GM19351 (cell line): Measurements from ENCODE around the gene RMRP.

Experiments used
- ATAC-seq: cut with Tn5 transposase; IDR thresholded peaks from one replicate; pipeline ENCODE4 v1.9.1; 2021; ENCODE audit warnings: mild to moderate bottlenecking, moderate library complexity; ENCODE audit not compliant: unreplicated experiment

The RMRP gene

GRCh38 chr9:35666549-35666948 is 8.7 kb upstream of the RMRP start:
- ATAC-seq = no peak

- ATAC-seq = no peak
These were observed 8.2 kb upstream of the RMRP start for GRCh38 chr9:35666045-35666444.

- no peak for ATAC-seq
These were observed 7.6 kb upstream of the RMRP start for GRCh38 chr9:35665471-35665818.

GRCh38 chr9:35664531-35665470 is 7.0 kb upstream of the RMRP start, which contains the start of gene ARHGEF39:
Gene ARHGEF39 (minus strand): TSS chr9:35665195. CDS start chr9:35665169, 26 bp downstream.
- peak; percentile 81 for ATAC-seq

GRCh38 chr9:35662437-35662836 is 4.6 kb upstream of the RMRP start:
- ATAC-seq = no peak

GRCh38 chr9:35661756-35662350 is 4.0 kb upstream of the RMRP start:
- no peak for ATAC-seq

GRCh38 chr9:35660966-35661415 is 3.2 kb upstream of the RMRP start:
- ATAC-seq = no peak

GRCh38 chr9:35659340-35659739 is 1.5 kb upstream of the RMRP start:
- no peak for ATAC-seq

- no peak for ATAC-seq
These were observed 1.1 kb upstream of the RMRP start for GRCh38 chr9:35658968-35659220.

- peak; percentile 64 for ATAC-seq
These were observed 533 bp upstream of the RMRP start, which contains the start of gene CCDC107 for GRCh38 chr9:35658137-35658967. Gene CCDC107 (plus strand): TSS chr9:35658292. CDS start chr9:35658380, 88 bp downstream.

- ATAC-seq = no peak
These were observed 831 bp downstream of the RMRP start for GRCh38 chr9:35656831-35657545.

GRCh38 chr9:35656348-35656747 is 1.5 kb downstream of the RMRP start:
- no peak for ATAC-seq

- no peak for ATAC-seq
These were observed 4.2 kb downstream of the RMRP start for GRCh38 chr9:35653611-35654010.

GRCh38 chr9:35652829-35653209 is 5.0 kb downstream of the RMRP start:
- ATAC-seq = no peak

- no peak for ATAC-seq
These were observed 5.6 kb downstream of the RMRP start for GRCh38 chr9:35651956-35652828.

GRCh38 chr9:35650341-35651158 is 7.3 kb downstream of the RMRP start, which contains the start of gene SIT1:
Gene SIT1 (minus strand): TSS chr9:35650931. CDS start chr9:35650853, 78 bp downstream.
- ATAC-seq = no peak

GRCh38 chr9:35649431-35650340 is 8.1 kb downstream of the RMRP start:
- no peak for ATAC-seq
